Right ventricle myocardium inferior (tissue), 1 donor: Measurements from ENCODE around the gene SRRM5. TPM values are rescaled to one million over a fixed set of nuclear protein-coding genes. Genes with fewer than 3 reads are reported as not detected.
"Not testable (repeated sequence)": the region's sequence is repeated elsewhere in the genome, so short reads cannot be mapped to it uniquely, and the experiment has no call there.

Experiments used
- ATAC-seq: fragments of 200-7000 bp; cut with Tn5 transposase; one replicate; pipeline ENCODE4 v1.9.1; 2020; ENCODE audit warnings: mild to moderate bottlenecking, moderate library complexity
- DNase-seq: peaks from one replicate; pipeline ENCODE4 v3.0.0; 2021; ENCODE audit errors: missing footprints
- intact Hi-C: fragments of 100-400 bp; cut with DNase I; formaldehyde crosslinking; loops from one replicate; pipeline ENCODE4 v1.11.0; 2022
- total RNA-seq: library from RNA; stranded (reverse); fragmentation: NEBNext Ultra II Directional; extraction: Animal tissue kit (Norgen Biotek cat#: 25700); gene quantifications from one replicate; pipeline ENCODE4 v1.2.1, GENCODE V29; 2021
- donor health status: DM: no; HTN: yes; CAD: no; lungs with severe emphysema.

Gene SRRM5
- total RNA-seq, 1 donor from 2014 or later: 0.16 TPM

DNA sequence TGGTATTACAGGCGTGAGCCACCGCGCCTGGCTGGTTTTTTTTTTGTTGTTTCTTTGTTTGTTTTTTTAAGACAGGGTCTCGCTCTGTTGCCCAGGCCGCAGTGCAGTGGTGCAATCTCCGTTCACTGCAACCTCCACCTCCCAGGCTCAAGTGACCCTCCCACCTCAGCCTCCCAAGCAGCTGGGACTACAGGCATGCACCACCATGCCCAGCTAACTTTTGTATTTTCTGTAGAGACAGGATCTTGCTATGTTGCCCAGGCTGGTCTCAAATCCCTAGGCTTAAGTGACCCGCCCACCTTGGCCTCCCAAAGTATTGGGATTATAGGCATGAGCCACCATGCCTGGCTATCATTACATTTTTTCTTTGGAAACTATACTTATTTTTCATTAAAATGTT, 38.4 kb downstream of the SRRM5 start:
- ATAC-seq, intact Hi-C loops, DNase-seq: not testable (repeated sequence)

DNA sequence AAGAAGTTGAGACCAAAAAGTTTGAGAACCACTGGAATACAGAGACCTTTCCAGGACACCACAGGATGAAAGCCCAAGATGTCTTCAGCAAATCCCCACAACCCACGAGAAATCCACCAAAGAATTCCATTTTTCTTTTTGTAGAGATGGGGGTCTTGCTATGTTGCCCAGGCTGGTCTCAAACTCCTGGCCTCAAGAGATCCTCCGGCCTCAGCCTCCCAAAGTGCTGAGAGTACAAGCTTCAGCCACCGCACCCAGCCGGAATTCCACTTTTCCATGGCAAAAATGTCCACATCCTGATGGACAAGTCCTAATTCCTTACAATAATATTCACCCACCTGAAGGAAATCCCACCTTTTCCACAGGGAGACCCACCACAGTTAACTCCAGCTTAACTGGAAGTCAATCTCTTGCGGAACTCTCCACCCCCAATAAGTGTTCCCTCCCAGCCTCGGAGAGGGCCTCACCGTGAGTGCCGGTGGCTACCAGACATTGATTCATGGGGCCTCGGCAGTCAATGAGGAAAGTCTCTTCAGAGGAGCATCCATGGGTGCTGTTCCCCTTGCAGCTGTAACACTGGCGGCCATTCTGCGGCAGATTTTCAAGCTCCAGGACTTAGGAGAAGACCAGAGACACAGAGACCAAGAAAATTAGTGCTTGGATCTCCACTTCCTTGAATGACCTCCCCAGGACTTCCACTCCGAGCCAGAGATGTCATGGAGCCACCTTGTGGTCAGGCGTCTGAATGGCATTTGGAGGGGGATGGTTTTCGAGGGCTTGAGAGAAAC, 40.1 kb downstream of the SRRM5 start:
- DNase-seq: no peak
- intact Hi-C loops: no loop called here
- peak; percentile 71 for ATAC-seq

DNA sequence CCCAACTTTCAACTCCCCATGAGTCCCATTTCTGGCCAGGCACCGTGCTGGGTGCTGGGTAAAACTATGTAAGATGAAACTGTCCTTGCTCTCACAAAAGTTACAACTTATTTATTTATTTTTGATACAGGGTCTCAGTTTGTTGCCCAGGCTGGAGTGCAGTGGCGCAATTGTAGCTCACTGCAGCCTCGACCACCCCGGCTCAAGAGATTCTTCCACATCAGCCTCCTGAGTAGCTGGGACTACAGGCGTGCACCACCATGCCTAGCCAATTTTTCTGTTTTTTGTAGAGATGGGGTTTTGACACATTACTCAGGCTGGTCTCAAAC, 40.6 kb downstream of the SRRM5 start:
- DNase-seq (no peak), ATAC-seq (no peak)
- intact Hi-C loops: no loop called here

DNA sequence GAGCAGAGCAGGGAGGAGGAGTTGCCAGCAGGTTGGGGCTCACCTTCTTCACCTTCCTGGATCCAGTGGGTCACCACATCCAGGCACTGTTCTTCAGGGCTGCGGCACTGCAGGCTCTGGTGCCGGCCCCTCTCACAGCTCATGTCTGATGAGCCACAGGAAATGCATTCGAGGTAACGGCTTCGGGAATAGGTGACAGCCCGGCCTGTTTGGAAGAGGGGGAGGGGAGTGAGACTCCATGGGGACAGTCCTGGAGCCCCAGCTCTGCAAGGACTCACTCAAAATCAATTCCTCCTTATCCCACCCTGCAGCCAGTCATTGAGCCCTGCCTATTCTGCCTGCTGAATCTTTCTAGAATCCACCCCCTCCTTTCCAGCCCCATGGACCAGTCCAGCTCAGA, 44.5 kb downstream of the SRRM5 start:
- intact Hi-C loops: no loop called here
- ATAC-seq (no peak), DNase-seq (no peak)

DNA sequence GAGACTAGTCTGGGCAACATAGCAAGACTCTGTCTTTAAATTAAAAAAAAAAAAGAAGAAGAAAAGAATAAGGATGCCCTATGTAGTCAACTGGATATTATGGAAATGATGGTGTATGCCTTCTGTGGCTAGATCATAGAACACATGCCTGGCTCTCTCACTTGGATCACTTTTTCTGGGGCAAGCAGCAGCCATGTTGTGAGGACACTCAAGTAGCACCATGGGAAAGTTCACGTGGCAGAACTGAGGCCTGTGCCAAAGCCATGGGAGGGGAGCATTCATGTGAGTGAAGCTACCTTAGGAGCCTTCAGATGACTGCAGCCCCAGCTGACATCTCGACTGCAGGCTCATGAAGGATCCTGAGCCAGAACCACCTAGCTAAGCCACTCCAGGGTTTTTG, 46.1 kb downstream of the SRRM5 start:
- DNase-seq: no peak
- ATAC-seq: no peak
- intact Hi-C loops: no loop called here

DNA sequence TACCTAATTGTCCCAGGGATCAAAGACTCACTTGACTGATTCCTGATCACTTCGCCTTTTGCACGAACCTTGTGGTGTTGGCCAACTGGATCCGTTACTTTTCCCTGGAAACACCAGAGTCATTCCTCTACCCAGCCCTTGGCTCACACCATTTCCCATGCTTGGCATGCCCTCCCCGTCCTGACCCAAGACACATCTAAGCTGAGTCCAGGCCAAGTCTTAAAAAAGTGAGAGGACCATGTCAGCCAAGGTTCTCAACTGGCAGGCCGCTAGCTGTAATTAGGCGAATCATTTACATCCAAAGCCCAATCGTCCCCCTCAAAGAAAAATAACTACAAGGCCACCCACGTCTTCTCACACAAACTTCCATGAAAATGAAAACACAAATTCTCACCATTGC, 46.6 kb downstream of the SRRM5 start:
- no peak for DNase-seq
- no peak for ATAC-seq
- intact Hi-C loops: no loop called here

DNA sequence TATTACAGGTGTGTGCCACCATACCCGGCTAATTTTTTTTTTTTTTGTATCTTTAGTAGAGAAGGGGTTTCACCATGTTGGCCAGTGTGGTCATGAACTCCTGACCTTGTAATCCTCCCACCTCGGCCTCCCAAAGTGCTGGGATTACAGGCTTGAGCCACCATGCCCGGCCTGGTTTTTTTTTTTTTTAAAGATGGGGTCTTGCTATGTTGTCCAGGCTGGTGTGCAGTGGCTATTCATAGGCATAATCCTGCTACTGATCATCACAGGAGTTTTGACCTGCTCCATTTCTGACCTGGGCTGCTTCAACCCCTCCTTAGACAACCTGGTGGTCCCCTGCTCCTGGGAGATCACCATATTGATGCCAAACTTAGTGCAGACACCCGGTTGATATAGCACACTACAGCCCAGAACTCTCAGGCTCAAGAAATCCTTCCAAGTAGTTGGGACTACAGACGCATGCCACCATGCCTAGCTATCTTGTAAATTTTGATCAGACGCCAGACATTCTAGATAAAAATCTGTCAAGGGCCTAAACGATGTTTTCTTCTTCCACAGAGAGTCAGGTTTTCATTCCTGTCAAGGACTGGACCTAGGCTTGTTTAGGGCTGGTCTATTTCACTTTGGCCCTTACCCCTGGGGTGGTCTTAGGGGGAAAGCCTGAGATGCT, 48.5 kb downstream of the SRRM5 start:
- ATAC-seq: no peak
- intact Hi-C loops: no loop called here
- no peak for DNase-seq

DNA sequence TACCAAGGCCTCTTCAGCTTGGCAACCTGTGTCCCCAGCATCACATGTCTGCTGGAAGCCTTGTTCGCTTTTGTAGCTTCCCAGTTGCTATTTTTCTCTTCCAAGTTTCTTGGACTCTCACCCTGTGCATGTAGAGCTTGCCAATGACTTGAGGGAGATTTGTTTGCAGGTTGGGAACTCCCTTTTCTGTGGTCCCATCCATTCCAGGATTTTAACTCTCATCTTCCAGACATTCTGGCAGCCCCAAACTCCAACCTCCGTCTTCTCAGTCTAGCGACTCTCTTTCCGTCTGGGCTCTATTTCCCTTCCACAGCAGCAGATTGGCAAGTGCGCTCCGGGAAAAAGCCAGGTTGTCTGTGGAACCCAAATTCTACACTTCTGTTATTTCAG, 49.1 kb downstream of the SRRM5 start:
- ATAC-seq: no peak
- no peak for DNase-seq
- intact Hi-C loops: no loop called here

DNA sequence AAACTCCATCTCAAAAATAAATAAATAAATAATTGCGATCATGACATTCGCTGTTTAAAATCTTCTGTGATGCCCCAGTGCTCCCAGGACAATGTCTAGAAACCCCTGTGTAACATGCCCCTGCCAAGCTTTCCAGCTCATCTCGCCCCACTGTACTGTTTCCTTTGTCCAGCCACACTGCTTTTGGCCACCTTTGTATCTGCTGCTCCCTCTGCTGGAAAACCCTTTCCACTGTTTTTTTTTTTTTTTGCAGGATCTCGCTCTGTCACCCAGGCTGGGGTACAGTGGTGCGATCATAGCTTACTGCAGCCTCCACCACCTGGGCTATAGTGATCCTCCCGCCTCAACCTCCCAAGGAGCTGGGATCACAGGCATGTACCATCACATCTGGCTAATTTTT, 50.6 kb downstream of the SRRM5 start:
- DNase-seq: no peak
- ATAC-seq: no peak
- intact Hi-C loops: no loop called here

DNA sequence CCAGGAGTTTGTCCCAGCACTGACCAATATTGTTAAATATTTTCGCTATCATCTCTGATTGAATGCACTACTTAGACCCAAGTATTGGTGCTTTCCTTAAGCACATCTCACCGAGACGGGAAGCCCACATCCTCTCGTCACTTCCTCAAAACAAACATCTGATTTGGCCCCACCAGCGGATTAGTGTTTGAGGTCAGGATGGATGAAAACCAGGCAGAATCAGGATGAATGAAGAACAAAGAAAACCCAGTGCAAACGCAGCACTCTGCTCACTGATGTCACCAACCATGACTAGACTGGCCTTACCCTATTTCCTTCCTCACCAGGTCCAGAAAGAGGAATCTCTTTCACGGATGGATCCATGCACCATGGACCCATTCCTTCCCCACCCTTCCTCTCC, 52.1 kb downstream of the SRRM5 start:
- intact Hi-C loops: no loop called here
- DNase-seq (no peak), ATAC-seq (no peak)

Other genes with a start within 250 kb of the SRRM5 start
- not detected for gene TEX101, start 197.2 kb upstream of the SRRM5 start, total RNA-seq
- 0.19 TPM for gene LYPD3, start 146.5 kb upstream of the SRRM5 start, total RNA-seq
- 5.7 TPM for gene PHLDB3, start 107.3 kb upstream of the SRRM5 start, total RNA-seq
- gene ETHE1, start 84.9 kb upstream of the SRRM5 start, total RNA-seq: 15.2 TPM
- 1.8 TPM for gene ZNF575, start 78.9 kb upstream of the SRRM5 start, total RNA-seq
- 12.2 TPM for gene XRCC1, start 36.6 kb upstream of the SRRM5 start, total RNA-seq
- gene PINLYP, start 36.3 kb upstream of the SRRM5 start, total RNA-seq: 2.2 TPM
- gene IRGQ, start 16.0 kb upstream of the SRRM5 start, total RNA-seq: 16.2 TPM
- gene ZNF576, start 15.5 kb upstream of the SRRM5 start, total RNA-seq: 9.3 TPM
- gene ZNF428, start 7.5 kb downstream of the SRRM5 start, total RNA-seq: 32.9 TPM
- gene CADM4, start 27.8 kb downstream of the SRRM5 start, total RNA-seq: 9.7 TPM
- gene PLAUR, start 58.1 kb downstream of the SRRM5 start, total RNA-seq: 3.8 TPM
- gene IRGC, start 104.0 kb downstream of the SRRM5 start, total RNA-seq: not detected
- 15.7 TPM for gene SMG9, start 142.9 kb downstream of the SRRM5 start, total RNA-seq
- 0.41 TPM for gene KCNN4, start 168.9 kb downstream of the SRRM5 start, total RNA-seq
- gene LYPD5, start 190.4 kb downstream of the SRRM5 start, total RNA-seq: 0.92 TPM
- 11.1 TPM for gene ZNF283, start 215.2 kb downstream of the SRRM5 start, total RNA-seq